ENCODE results near the gene BBOX1.

DNA sequence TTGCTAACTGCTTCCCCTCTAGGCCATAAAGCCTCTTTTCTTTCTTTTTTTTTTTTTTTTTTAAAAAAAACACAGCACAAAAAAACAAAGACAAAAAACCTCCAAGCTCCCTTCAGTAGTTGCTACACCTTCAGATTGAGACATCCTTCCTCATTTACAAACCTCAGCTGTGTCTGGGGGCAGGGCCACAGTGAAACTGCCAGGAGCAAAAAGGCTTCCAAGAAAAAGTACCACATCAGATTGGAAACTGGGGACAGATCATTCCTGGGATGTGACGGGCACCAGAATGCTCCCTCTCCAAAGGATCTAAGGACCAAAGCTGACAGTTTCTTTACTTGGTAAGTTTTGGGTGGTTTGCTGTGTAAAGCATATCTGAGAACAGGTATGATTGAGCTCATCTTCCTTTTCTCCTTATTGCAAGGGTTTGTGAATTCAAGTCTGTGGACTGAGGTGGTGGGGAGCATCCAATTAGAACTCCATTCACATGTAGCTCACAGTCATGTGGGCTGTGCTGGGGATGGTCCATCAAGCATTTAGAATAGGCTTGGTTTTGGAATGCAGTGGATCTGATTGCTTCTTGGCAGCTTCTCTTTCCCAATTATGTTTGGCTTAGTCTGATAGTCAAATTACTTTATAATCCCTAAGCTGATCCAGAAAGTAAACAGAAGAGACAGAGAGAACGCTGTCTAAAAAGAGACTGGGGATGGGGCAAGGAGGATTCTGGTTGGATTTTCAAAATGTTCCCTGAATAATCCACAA is 705 bp downstream of the BBOX1 start:
- TF ChIP-seq POLR2AphosphoS5 (IDR thresholded peaks at IDR 0.05; ENCODE audit: low read depth, low read length) (no peak), ELF1 (IDR thresholded peaks at IDR 0.05; ENCODE audit: borderline replicate concordance, low read depth) (no peak), JUND (IDR thresholded peaks at IDR 0.05) (no peak), CTCF (IDR thresholded peaks at IDR 0.05 in 2 of 3, conservative IDR thresholded peaks at IDR 0.05 in 1 of 3; ENCODE audit: borderline replicate concordance in 1 of 3, insufficient read depth in 1 of 3, low read depth in 2 of 3, low read length in 2 of 3) (no peak), POLR2A (IDR thresholded peaks at IDR 0.05; ENCODE audit: borderline replicate concordance, extremely low read depth, insufficient read depth, insufficient read length) (no peak), CEBPB (IDR thresholded peaks at IDR 0.05; ENCODE audit: low read depth) (no peak), EZH2 (IDR thresholded peaks at IDR 0.05) (no peak), REST (IDR thresholded peaks at IDR 0.05; ENCODE audit: low read depth) (no peak), EZH2phosphoT487 (IDR thresholded peaks at IDR 0.05; ENCODE audit: borderline replicate concordance) (no peak), TCF7L2 (IDR thresholded peaks at IDR 0.05; ENCODE audit: borderline replicate concordance, extremely low read depth, insufficient read depth, insufficient read length) (no peak), YY1 (IDR thresholded peaks at IDR 0.05; ENCODE audit: extremely low read depth, insufficient replicate concordance, low read depth, low read length) (no peak), SIN3A (IDR thresholded peaks at IDR 0.05; ENCODE audit: low read depth) (no peak), SP1 (IDR thresholded peaks at IDR 0.05; ENCODE audit: low read depth) (no peak)

Data from HCT116 (cell line).